SK-N-SH treated with all-trans-retinoic acid at 6 μM for 48 hours (cell line): ENCODE data around the gene ABCC1.

ENCODE experiments used
- ARNTL ChIP-seq: fragments of 450-650 bp; formaldehyde crosslinking; IDR thresholded peaks from 2 replicates; pipeline ENCODE4 v1.5.0; 2020; ENCODE audit warnings: low read depth, mild to moderate bottlenecking, moderate library complexity, borderline replicate concordance
- CREB5 ChIP-seq: fragments of 250-450 bp; sonication (Bioruptor Pico); IDR thresholded peaks from 2 replicates; pipeline ENCODE4 v1.5.1; 2020; ENCODE audit warnings: low read depth, mild to moderate bottlenecking, moderate library complexity
- PPARA ChIP-seq: fragments of 250-450 bp; sonication (Bioruptor Pico); IDR thresholded peaks from 2 replicates; pipeline ENCODE4 v1.5.0; 2020; ENCODE audit warnings: mild to moderate bottlenecking, borderline replicate concordance
- ZFP30 ChIP-seq: fragments of 450-650 bp; formaldehyde crosslinking; IDR thresholded peaks from 2 replicates; pipeline ENCODE4 v1.5.0; 2022; ENCODE audit warnings: mild to moderate bottlenecking, moderate library complexity
- ZNF565 ChIP-seq: fragments of 450-650 bp; formaldehyde crosslinking; conservative IDR thresholded peaks from 2 replicates; pipeline ENCODE4 v1.5.0; 2020; ENCODE audit warnings: low read depth, mild to moderate bottlenecking, moderate library complexity
- ZNF70 ChIP-seq: fragments of 450-650 bp; formaldehyde crosslinking; IDR thresholded peaks from 2 replicates; pipeline ENCODE4 v1.5.0; 2020; ENCODE audit warnings: mild to moderate bottlenecking, moderate library complexity

- TF ChIP-seq ARNTL (CRISPR knock-in tag), result no peak
- TF ChIP-seq CREB5 (CRISPR knock-in tag), result no peak
- TF ChIP-seq ZFP30 (CRISPR knock-in tag), result no peak
- no peak for TF ChIP-seq ZNF565 (CRISPR knock-in tag)
- TF ChIP-seq PPARA, result no peak
- TF ChIP-seq ZNF70 (CRISPR knock-in tag), result no peak
Observed at GRCh38 chr16:16143931-16144330, 194.5 kb downstream of the ABCC1 start.
